Fibroblast of lung (primary cell): ENCODE measurements around the gene KIAA0319L. TPM values are rescaled to one million over a fixed set of nuclear protein-coding genes. Genes with fewer than 3 reads are reported as not detected.
A peak's percentile ranks its signal among the peaks of the same experiment; 100 is the strongest.

Experiments
- DNase-seq, 2 donors: peaks; one replicate each; pipeline versions ENCODE4 v3.0.0 to v3.0.0-alpha.2; 2010; ENCODE audit warnings: low read depth in 2 of 2
- H2AFZ ChIP-seq: 2 replicates; pipeline ENCODE4 v1.5.1; 2012; ENCODE audit warnings: low read length, control low read depth, inconsistent platforms
- H3K27ac ChIP-seq: 2 replicates; pipeline ENCODE4 v1.5.1; 2011; ENCODE audit warnings: low read length, control low read depth; ENCODE audit not compliant: insufficient read depth
- H3K27me3 ChIP-seq: 2 replicates; pipeline ENCODE4 v1.5.1; 2011; ENCODE audit warnings: mild to moderate bottlenecking, low read length; ENCODE audit not compliant: control insufficient read depth, insufficient read depth
- H3K36me3 ChIP-seq: 2 replicates; pipeline ENCODE4 v1.5.1; 2011; ENCODE audit warnings: low read length; ENCODE audit not compliant: control insufficient read depth, insufficient read depth
- H3K4me1 ChIP-seq: 2 replicates; pipeline ENCODE4 v1.5.1; 2011; ENCODE audit warnings: low read length; ENCODE audit not compliant: control insufficient read depth, insufficient read depth; ENCODE audit errors: extremely low read depth
- H3K4me2 ChIP-seq: 2 replicates; pipeline ENCODE4 v1.5.1; 2011; ENCODE audit warnings: low read length, control low read depth; ENCODE audit not compliant: insufficient read depth; ENCODE audit errors: extremely low read depth
- H3K4me3 ChIP-seq, 4 experiments: fragments of 200-600 bp in 1 of 4; sonication (generic) in 1 of 4; replicated peaks in 1 of 4; 2 replicates each; pipeline ENCODE4 v1.5.1; 2011 to 2016; ENCODE audit warnings: low read length in 4 of 4, low read depth in 3 of 4, mild to moderate bottlenecking in 3 of 4, control low read depth in 2 of 4, inconsistent platforms in 1 of 4, mixed read lengths in 1 of 4; ENCODE audit not compliant: insufficient read depth in 1 of 4; ENCODE audit errors: control extremely low read depth in 1 of 4
- H3K79me2 ChIP-seq: 2 replicates; pipeline ENCODE4 v1.5.1; 2012; ENCODE audit warnings: mild to moderate bottlenecking, low read length, inconsistent platforms; ENCODE audit not compliant: control insufficient read depth, insufficient read depth
- H3K9ac ChIP-seq: 2 replicates; pipeline ENCODE4 v1.5.1; 2011; ENCODE audit warnings: mild to moderate bottlenecking, low read length, control low read depth; ENCODE audit not compliant: insufficient read depth
- H3K9me3 ChIP-seq: 2 replicates; pipeline ENCODE4 v1.5.1; 2012; ENCODE audit warnings: low read depth, low read length; ENCODE audit not compliant: control insufficient read depth, insufficient read depth
- H4K20me1 ChIP-seq: 2 replicates; pipeline ENCODE4 v1.5.1; 2011; ENCODE audit warnings: low read length; ENCODE audit not compliant: control insufficient read depth, insufficient read depth; ENCODE audit errors: extremely low read depth
- EZH2 ChIP-seq: IDR thresholded peaks from 2 replicates; pipeline ENCODE4 v1.5.1; 2012; ENCODE audit warnings: low read length, control low read depth, mild to moderate bottlenecking; ENCODE audit errors: missing control alignments
- polyA plus RNA-seq, 2 donors: library from polyadenylated mRNA; depleted of rRNA in 1 of 2; stranded (reverse) in 1 of 2; unstranded in 1 of 2; fragments of >200 nt; gene quantifications; 2 replicates each; pipeline ENCODE4 v1.2.1, GENCODE V29; 2011 to 2012; ENCODE audit warnings: missing spikeins in 1 of 2
- total RNA-seq: library from RNA; depleted of rRNA; stranded (reverse); fragments of >200 nt; gene quantifications from 2 replicates; pipeline ENCODE4 v1.2.1, GENCODE V29; 2014
- TF ChIP-seq, protein P1 (sequence below), 2 donors: IDR thresholded peaks in 1 of 2; conservative IDR thresholded peaks in 1 of 2; 1 replicate in 1 of 2; 2 replicates in 1 of 2; pipeline ENCODE4 v1.5.1; 2011 to 2012; ENCODE audit warnings: low read length in 2 of 2, control low read depth in 1 of 2, inconsistent platforms in 1 of 2, low read depth in 1 of 2, mild to moderate bottlenecking in 1 of 2

Gene KIAA0319L
- total and polyA plus RNA-seq, 2 donors (not counting 1 experiment from before 2014, with no cell fraction given), result 65.4 to 66.1 TPM

DNA sequence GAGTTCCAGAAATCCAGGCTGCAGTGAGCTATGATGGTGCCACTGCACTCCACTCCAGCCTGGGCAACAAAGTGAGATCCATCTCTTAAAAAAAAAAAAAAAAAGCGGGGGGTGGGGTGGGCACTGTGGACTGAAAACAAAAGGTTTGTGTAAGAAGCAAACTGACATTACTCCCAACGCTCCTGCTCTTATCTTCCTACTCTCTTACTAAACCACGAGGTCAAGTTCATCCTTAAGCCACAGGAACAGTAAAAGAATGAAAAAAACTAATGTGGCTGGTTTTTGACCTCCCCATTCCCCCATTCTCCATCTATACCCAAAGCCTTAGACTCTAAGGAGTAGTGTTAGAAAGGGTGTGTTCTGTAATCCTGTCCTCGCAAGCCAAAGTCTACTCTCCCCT lies 46.7 kb upstream of the KIAA0319L start:
- TF ChIP-seq EZH2, result no peak
- TF ChIP-seq, protein P1, sequence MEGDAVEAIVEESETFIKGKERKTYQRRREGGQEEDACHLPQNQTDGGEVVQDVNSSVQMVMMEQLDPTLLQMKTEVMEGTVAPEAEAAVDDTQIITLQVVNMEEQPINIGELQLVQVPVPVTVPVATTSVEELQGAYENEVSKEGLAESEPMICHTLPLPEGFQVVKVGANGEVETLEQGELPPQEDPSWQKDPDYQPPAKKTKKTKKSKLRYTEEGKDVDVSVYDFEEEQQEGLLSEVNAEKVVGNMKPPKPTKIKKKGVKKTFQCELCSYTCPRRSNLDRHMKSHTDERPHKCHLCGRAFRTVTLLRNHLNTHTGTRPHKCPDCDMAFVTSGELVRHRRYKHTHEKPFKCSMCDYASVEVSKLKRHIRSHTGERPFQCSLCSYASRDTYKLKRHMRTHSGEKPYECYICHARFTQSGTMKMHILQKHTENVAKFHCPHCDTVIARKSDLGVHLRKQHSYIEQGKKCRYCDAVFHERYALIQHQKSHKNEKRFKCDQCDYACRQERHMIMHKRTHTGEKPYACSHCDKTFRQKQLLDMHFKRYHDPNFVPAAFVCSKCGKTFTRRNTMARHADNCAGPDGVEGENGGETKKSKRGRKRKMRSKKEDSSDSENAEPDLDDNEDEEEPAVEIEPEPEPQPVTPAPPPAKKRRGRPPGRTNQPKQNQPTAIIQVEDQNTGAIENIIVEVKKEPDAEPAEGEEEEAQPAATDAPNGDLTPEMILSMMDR (conservative IDR thresholded peaks at IDR 0.05 in 1 of 2, IDR thresholded peaks at IDR 0.05 in 1 of 2; ENCODE audit: low read depth in 1 of 2, low read length in 2 of 2), result no peak

DNA sequence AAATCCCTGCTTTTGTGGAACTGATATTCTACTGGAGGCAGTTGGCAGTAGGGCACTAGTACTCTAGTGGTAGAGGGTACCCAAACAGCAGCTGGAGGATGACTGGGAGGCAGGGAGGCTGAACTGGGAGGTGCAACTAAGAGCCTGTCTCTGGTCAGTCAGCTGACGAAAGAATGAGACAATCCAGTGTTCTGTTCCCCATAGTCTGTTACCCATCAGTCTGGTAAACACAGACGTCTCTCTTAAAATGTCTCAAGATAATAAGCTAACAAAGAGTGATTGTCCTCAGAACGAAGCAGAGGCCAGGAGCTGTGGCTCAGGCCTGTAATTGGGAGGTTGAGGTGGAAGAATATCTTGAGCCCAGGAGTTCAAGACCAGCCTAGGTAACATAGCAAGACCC lies 46.3 kb upstream of the KIAA0319L start:
- Histone ChIP-seq H3K27ac (no peak overlapping the region), H3K79me2 (peaks cover 7% of the 10 kb centered on the region), H3K9me3 (no peaks in the 10 kb centered on the region), H4K20me1 (peaks cover 2% of the 10 kb centered on the region), H3K4me1 (no peaks in the 10 kb centered on the region), H3K27me3 (no peaks in the 10 kb centered on the region), H3K36me3 (peaks cover 9% of the 10 kb centered on the region), H3K9ac (no peak overlapping the region), H3K4me3 (no peak overlapping the region), H2AFZ (no peak overlapping the region), H3K4me2 (no peak overlapping the region)
- TF ChIP-seq, protein P1 (conservative IDR thresholded peaks at IDR 0.05 in 1 of 2, IDR thresholded peaks at IDR 0.05 in 1 of 2; ENCODE audit: low read depth in 1 of 2, low read length in 2 of 2), result no peak
- TF ChIP-seq EZH2, result no peak
- DNase-seq, result no peak

More for the DNA sequence above, 46.7 kb upstream of the KIAA0319L start:
- Histone ChIP-seq H3K27ac (no peak overlapping the region), H3K9me3 (no peaks in the 10 kb centered on the region), H4K20me1 (peaks cover 2% of the 10 kb centered on the region), H3K36me3 (peaks cover 9% of the 10 kb centered on the region), H2AFZ (no peak overlapping the region), H3K4me2 (no peak overlapping the region), H3K4me1 (no peaks in the 10 kb centered on the region), H3K4me3 (no peak overlapping the region), H3K27me3 (no peaks in the 10 kb centered on the region), H3K79me2 (peaks cover 7% of the 10 kb centered on the region), H3K9ac (no peak overlapping the region)
- DNase-seq, result peak in 1 of 2 donors; percentile 41

DNA sequence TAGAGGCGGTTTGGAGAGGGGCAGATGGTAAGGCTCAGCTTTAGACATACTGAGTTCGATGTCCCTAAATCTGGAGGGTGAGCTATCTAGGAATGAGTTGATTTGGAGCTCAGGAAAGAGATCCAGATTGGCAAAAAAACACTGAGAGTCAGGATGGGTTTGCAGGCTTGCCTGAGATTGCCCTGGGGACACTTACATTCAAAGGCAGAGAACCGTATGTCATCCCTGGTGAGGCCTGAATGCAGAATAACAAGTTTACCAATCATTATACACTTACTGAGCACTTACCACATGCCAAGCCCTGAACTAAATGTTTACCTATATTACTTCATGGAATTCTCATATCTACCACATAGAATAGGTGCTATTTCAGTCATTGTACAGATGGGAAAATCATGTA lies 43.4 kb upstream of the KIAA0319L start:
- H2AFZ ChIP-seq, result no peak overlapping the region
- H3K27me3 ChIP-seq, result no peaks in the 10 kb centered on the region
- no peaks in the 10 kb centered on the region for H4K20me1 ChIP-seq
- TF ChIP-seq, protein P1 (conservative IDR thresholded peaks at IDR 0.05 in 1 of 2, IDR thresholded peaks at IDR 0.05 in 1 of 2; ENCODE audit: low read depth in 1 of 2, low read length in 2 of 2), result no peak
- no peak for TF ChIP-seq EZH2
- no peaks in the 10 kb centered on the region for H3K79me2 ChIP-seq
- H3K4me2 ChIP-seq, result no peak overlapping the region
- no peaks in the 10 kb centered on the region for H3K4me1 ChIP-seq
- H3K4me3 ChIP-seq, result no peak overlapping the region
- H3K9me3 ChIP-seq, result no peaks in the 10 kb centered on the region
- no peak overlapping the region for H3K9ac ChIP-seq
- no peak for DNase-seq
- H3K27ac ChIP-seq, result no peak overlapping the region
- peaks cover 6% of the 10 kb centered on the region for H3K36me3 ChIP-seq
